DOHH2 (cell line): ENCODE measurements around the gene FAM168B.

ENCODE experiments used
- CTCF ChIP-seq: fragments of 200-600 bp; sonication (generic); IDR thresholded peaks from one replicate; pipeline ENCODE4 v1.5.1; 2014; ENCODE audit warnings: antibody characterized with exemption, mild to moderate bottlenecking, low read depth, low read length; ENCODE audit not compliant: poor library complexity, severe bottlenecking
- EZH2phosphoT487 ChIP-seq: fragments of 200-600 bp; sonication (generic); IDR thresholded peaks from 2 replicates; pipeline ENCODE4 v1.6.1; 2017; ENCODE audit warnings: borderline replicate concordance, mild to moderate bottlenecking, antibody characterized with exemption, low read length, moderate library complexity, mixed read lengths

GRCh38 chr2:131038258-131039100 lies 54.8 kb downstream of the FAM168B start:
- no peak for TF ChIP-seq CTCF
- TF ChIP-seq EZH2phosphoT487, result no peak
